Type B pancreatic cell (in vitro differentiated cells): ENCODE data around the gene HYAL1. TPM values are rescaled to one million over a fixed set of nuclear protein-coding genes. Genes with fewer than 3 reads are reported as not detected.

ENCODE experiments used
- DNase-seq: peaks from one replicate; pipeline ENCODE4 v3.0.0; 2021; ENCODE audit warnings: mixed read lengths; ENCODE audit not compliant: unreplicated experiment; ENCODE audit errors: extremely low spot score
- H3K27ac Mint-ChIP-seq: 2 replicates; pipeline ENCODE4 v1.8.0; 2021; ENCODE audit warnings: mild to moderate bottlenecking, mixed read lengths
- H3K27me3 Mint-ChIP-seq: 2 replicates; pipeline ENCODE4 v1.8.0; 2021; ENCODE audit warnings: mixed read lengths
- H3K36me3 Mint-ChIP-seq: 2 replicates; pipeline ENCODE4 v1.8.0; 2021; ENCODE audit warnings: mixed read lengths
- H3K4me1 Mint-ChIP-seq: one replicate; pipeline ENCODE4 v1.8.0; 2021; ENCODE audit warnings: mixed read lengths; ENCODE audit not compliant: unreplicated experiment
- H3K4me3 Mint-ChIP-seq: 2 replicates; pipeline ENCODE4 v1.8.0; 2021; ENCODE audit warnings: mild to moderate bottlenecking, mixed read lengths
- H3K9me3 Mint-ChIP-seq: 2 replicates; pipeline ENCODE4 v1.8.0; 2021; ENCODE audit warnings: mixed read lengths
- total RNA-seq: library from RNA; stranded (reverse); gene quantifications from 2 replicates; pipeline ENCODE4 v1.2.1, GENCODE V29; 2021; ENCODE audit warnings: low replicate concordance
- TF ChIP-seq, protein P1 (sequence below): fragments of 200-600 bp; sonication (generic); conservative IDR thresholded peaks from 2 replicates; pipeline ENCODE4 v1.5.0; 2021; ENCODE audit warnings: antibody characterized with exemption, mild to moderate bottlenecking

HYAL1 gene
- total RNA-seq, 1 donor from 2014 or later = 3.7 TPM

DNA sequence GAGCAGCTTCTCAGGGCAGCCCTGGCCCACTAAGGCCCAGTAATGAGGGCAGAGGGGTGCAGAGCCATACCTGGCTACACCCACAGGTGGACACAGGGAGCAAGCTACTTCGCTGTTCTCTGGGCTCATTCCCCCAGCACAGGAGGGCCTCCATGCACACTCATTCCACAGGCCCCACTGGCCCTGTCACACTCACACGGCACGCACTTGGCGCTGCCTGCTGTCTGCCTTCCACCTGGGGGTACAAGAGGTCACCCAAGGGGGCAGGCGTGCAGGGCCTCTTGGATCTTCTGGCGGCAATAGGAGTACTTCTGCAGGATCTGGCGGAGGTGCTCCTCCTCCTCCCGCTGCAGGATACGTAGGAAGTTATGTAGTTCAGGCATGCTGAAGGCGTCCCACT, 27.0 kb upstream of the HYAL1 start:
- no peaks in the 10 kb centered on the region for H3K36me3 Mint-ChIP-seq

DNA sequence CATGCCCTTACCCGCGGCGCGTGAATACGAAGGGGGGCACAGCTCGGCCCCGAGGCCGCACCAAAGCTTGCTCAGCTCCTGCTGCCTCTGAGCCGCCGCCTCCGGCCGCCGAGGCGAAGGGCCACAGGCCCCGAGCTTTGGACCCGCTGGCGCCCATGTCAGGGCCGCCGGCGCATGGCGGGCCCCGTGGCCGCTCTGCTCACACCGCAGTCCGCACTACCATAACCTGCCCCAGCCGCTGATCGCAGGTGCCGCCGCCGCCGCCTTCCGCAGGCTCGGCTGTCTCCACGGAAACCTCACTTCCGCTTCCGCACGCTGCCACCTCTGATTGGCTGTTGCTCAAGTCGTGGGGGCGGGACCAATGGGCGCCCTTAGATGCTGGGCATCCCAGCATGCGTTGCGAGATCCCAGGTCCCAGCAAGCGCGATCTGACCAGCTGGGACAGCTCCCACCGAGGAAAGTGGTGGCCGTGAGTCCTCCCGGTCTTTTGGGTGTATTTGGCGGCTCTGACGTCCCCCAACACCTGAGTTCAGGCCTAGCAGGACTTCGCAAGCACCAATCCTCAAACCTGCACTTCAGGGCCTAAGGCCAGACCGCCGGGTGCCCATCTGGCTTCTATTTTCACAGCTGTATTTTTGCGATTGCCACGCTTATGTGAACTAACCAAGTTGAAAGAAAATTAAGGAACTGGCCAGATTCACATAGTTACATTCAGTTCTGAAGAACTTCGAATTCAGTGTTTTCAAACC, 24.7 kb upstream of the HYAL1 start, which contains the start of gene TUSC2:
Gene TUSC2 (minus strand): TSS at position 281 of the 749 bp plus-strand sequence. CDS start 124 bp downstream, at position 157.
- H3K9me3 Mint-ChIP-seq = no peaks in the 10 kb centered on the region
- peaks cover 16% of the 10 kb centered on the region for H3K4me1 Mint-ChIP-seq
- peak within 1 kb of the TSS; percentile 86 for H3K27ac Mint-ChIP-seq
- DNase-seq = peak; percentile 95
- TF ChIP-seq, protein P1, sequence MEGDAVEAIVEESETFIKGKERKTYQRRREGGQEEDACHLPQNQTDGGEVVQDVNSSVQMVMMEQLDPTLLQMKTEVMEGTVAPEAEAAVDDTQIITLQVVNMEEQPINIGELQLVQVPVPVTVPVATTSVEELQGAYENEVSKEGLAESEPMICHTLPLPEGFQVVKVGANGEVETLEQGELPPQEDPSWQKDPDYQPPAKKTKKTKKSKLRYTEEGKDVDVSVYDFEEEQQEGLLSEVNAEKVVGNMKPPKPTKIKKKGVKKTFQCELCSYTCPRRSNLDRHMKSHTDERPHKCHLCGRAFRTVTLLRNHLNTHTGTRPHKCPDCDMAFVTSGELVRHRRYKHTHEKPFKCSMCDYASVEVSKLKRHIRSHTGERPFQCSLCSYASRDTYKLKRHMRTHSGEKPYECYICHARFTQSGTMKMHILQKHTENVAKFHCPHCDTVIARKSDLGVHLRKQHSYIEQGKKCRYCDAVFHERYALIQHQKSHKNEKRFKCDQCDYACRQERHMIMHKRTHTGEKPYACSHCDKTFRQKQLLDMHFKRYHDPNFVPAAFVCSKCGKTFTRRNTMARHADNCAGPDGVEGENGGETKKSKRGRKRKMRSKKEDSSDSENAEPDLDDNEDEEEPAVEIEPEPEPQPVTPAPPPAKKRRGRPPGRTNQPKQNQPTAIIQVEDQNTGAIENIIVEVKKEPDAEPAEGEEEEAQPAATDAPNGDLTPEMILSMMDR = no peak
- peaks cover 4% of the 10 kb centered on the region for H3K36me3 Mint-ChIP-seq
- no peaks in the 10 kb centered on the region for H3K27me3 Mint-ChIP-seq
- H3K4me3 Mint-ChIP-seq = peak within 1 kb of the TSS; percentile 95

More for the DNA sequence above, 27.0 kb upstream of the HYAL1 start:
- no peaks in the 10 kb centered on the region for H3K27me3 Mint-ChIP-seq
- TF ChIP-seq, protein P1 = no peak
- H3K27ac Mint-ChIP-seq = no peak overlapping the region
- peaks cover 7% of the 10 kb centered on the region for H3K4me1 Mint-ChIP-seq
- DNase-seq = no peak
- H3K9me3 Mint-ChIP-seq = no peaks in the 10 kb centered on the region
- H3K4me3 Mint-ChIP-seq = no peak overlapping the region

GRCh38 chr3:50327129-50327528, 23.8 kb upstream of the HYAL1 start:
- Mint-ChIP-seq H3K4me3 (peak overlapping the region; percentile 95), H3K4me1 (peaks cover 16% of the 10 kb centered on the region), H3K27ac (peak overlapping the region; percentile 21), H3K27me3 (no peaks in the 10 kb centered on the region), H3K36me3 (peaks cover 4% of the 10 kb centered on the region), H3K9me3 (no peaks in the 10 kb centered on the region)
- DNase-seq = no peak
- TF ChIP-seq, protein P1 = no peak

DNA sequence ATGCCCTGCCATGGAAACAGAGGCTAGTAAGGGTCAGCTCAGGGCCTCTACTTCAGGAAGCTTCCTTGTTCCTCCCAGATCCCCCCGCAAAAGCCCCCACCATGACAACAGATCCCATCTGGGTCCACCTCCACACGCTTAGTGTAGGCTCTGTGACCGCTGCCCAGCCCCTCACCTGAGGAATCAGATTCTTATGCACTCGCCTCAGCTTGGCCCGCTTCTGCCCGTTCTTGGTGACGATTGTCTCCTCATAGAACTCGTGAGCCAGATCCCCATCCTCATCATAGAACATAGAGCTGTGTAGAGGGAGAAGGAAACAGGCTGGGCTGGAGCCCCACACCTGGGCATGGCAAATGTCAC, 22.8 kb upstream of the HYAL1 start:
- no peaks in the 10 kb centered on the region for H3K27me3 Mint-ChIP-seq
- no peaks in the 10 kb centered on the region for H3K9me3 Mint-ChIP-seq
- TF ChIP-seq, protein P1 = no peak
- H3K27ac Mint-ChIP-seq = no peak overlapping the region
- H3K4me1 Mint-ChIP-seq = peaks cover 16% of the 10 kb centered on the region
- H3K36me3 Mint-ChIP-seq = peaks cover 4% of the 10 kb centered on the region
- DNase-seq = no peak
- H3K4me3 Mint-ChIP-seq = peak overlapping the region; percentile 60

DNA sequence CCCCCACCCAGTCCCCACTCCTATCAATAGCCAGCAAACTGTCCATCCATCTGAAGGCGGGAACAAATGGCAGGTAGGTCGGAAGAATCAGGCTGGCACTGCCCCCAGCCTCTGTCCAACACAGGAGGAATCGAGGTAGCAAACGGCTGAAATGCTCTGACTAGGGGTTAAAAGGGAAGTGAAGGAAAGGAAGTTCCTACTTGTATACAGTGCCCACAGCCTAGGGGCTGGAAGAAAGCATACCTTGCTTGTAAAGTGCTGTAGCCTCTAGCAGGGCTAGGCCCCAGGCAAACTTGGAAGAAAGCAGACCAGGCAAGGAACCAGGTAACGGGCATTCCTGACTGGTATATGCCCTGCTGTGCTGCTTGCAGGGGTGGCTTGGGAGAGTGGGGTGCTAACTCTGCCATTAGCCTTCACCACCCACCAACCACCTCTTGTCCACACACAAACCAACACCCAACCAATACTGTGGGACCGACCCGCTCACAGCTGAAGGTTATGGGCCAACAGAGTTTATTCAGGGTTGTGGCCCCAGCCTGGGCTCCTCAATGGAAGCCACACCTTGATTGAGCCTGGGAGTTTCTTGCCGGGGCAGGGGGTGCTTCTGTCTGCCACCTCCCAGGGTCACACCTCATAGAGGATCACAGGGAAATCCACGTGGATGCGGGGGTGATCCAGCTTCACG, 22.3 kb upstream of the HYAL1 start:
- no peak for DNase-seq
- no peak overlapping the region for H3K27ac Mint-ChIP-seq
- TF ChIP-seq, protein P1 = no peak
- no peaks in the 10 kb centered on the region for H3K27me3 Mint-ChIP-seq
- H3K4me1 Mint-ChIP-seq = peaks cover 16% of the 10 kb centered on the region
- no peaks in the 10 kb centered on the region for H3K9me3 Mint-ChIP-seq
- peak overlapping the region; percentile 75 for H3K4me3 Mint-ChIP-seq
- H3K36me3 Mint-ChIP-seq = peaks cover 4% of the 10 kb centered on the region
